ENCODE results near the gene ZNF691.

ZNF691 gene

DNA sequence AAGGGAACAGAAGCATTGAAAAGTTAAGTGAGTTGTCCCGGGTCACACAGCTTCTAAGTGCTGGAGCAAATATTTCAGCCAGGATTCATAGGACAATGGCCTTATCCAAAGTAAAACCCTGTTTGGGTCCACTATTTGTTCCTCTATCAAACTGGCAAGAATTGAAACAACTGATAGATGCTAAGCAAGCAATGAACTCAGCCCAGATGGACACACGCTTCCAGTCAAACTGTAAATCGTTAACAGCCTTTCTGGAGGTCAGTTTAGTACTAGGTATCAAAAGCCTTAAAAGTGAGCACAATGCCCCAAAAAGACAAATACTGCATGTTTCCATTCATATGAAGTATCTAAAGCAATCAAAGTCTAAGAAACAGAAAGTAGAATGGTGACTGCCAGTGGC, 28.4 kb upstream of the ZNF691 start:
- no peak for DNase-seq (ENCODE audit: extremely low spot score)
- ChIA-PET CTCF (no interaction called here), POLR2A (interaction anchor here (0.5 to 2.9 kb wide), 5 partner anchors 24 to 106 kb away, joined by 3 to 26 read pairs (median 3); partner anchors contain the start of genes C1orf50, P3H1 and ZNF691)
- TF ChIP-seq ARNT (IDR thresholded peaks at IDR 0.05) (no peak), SUZ12 (IDR thresholded peaks at IDR 0.05) (no peak), LEF1 (IDR thresholded peaks at IDR 0.05; ENCODE audit: borderline replicate concordance) (no peak), BHLHE40 (IDR thresholded peaks at IDR 0.05; ENCODE audit: borderline replicate concordance) (no peak)

GRCh38 chr1:42820813-42821212, 25.6 kb upstream of the ZNF691 start:
- POLR2A ChIA-PET: interaction anchor here (1.0 to 7.3 kb wide), 4 partner anchors 8 to 54 kb away, joined by 3 to 75 read pairs (median 7); partner anchors contain the start of genes C1orf50, P3H1 and ZNF691
- CTCF ChIA-PET: interaction anchor here (0.6 kb wide), 2 partner anchors 53 to 1024 kb away, joined by 3 to 4 read pairs; no protein-coding TSS in a partner anchor
- DNase-seq (ENCODE audit: extremely low spot score): no peak
- no peak for TF ChIP-seq NFRKB (IDR thresholded peaks at IDR 0.05)
- TF ChIP-seq ELF4 (IDR thresholded peaks at IDR 0.05): no peak
- no peak for TF ChIP-seq CTBP1 (IDR thresholded peaks at IDR 0.05; ENCODE audit: borderline replicate concordance)
- TF ChIP-seq SUZ12 (IDR thresholded peaks at IDR 0.05): no peak
- no peak for TF ChIP-seq BHLHE40 (IDR thresholded peaks at IDR 0.05; ENCODE audit: borderline replicate concordance)
- no peak for TF ChIP-seq PKNOX1 (IDR thresholded peaks at IDR 0.05)
- no peak for TF ChIP-seq FOXA1 (IDR thresholded peaks at IDR 0.05)

DNA sequence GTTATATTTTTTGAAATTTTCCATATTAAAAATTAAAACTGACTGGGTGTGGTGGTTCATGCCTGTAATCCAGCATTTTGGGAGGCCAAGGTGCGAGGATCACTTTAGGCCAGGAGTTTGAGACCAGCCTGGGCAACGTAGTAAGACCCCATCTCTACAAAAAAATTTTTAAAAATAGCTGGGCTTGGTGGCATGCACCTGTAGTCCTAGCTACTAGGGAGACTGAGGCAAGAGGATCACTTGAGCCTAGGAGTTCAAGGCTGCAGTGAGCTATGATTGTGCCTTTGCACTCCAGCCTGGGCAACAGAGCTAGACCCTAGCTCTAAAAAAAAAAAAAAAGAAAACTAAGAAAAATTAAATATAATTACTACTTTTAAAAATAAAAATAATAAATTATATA, 24.7 kb upstream of the ZNF691 start:
- DNase-seq (ENCODE audit: extremely low spot score): no peak
- POLR2A ChIA-PET: interaction anchor here (1.3 to 7.3 kb wide), 3 partner anchors 14 to 55 kb away, joined by 4 to 75 read pairs (median 10); partner anchors contain the start of genes C1orf50, P3H1 and ZNF691
- CTCF ChIA-PET: interaction anchor here (0.6 kb wide), 1 partner anchor 1024 kb away, joined by 3 read pairs; no protein-coding TSS in a partner anchor
- TF ChIP-seq BHLHE40 (IDR thresholded peaks at IDR 0.05; ENCODE audit: borderline replicate concordance) (no peak), LEF1 (IDR thresholded peaks at IDR 0.05; ENCODE audit: borderline replicate concordance) (no peak), SP1 (IDR thresholded peaks at IDR 0.05) (no peak), CTBP1 (IDR thresholded peaks at IDR 0.05; ENCODE audit: borderline replicate concordance) (no peak), ZNF384 (IDR thresholded peaks at IDR 0.05) (no peak), ELF4 (IDR thresholded peaks at IDR 0.05) (no peak), FOXM1 (IDR thresholded peaks at IDR 0.05; ENCODE audit: borderline replicate concordance) (no peak), FOXA1 (IDR thresholded peaks at IDR 0.05) (no peak), NFRKB (IDR thresholded peaks at IDR 0.05) (no peak), FOXK2 (IDR thresholded peaks at IDR 0.05) (no peak), HDGF (IDR thresholded peaks at IDR 0.05; ENCODE audit: borderline replicate concordance) (no peak), SUZ12 (IDR thresholded peaks at IDR 0.05) (no peak), L3MBTL2 (conservative IDR thresholded peaks at IDR 0.05) (no peak), PKNOX1 (IDR thresholded peaks at IDR 0.05) (no peak), ARNT (IDR thresholded peaks at IDR 0.05) (no peak)

- DNase-seq (ENCODE audit: extremely low spot score): no peak
- CTCF ChIA-PET: interaction anchor here (0.7 kb wide), 1 partner anchor 1068 kb away, joined by 3 read pairs; no protein-coding TSS in a partner anchor
- no peak for TF ChIP-seq FOXA1 (IDR thresholded peaks at IDR 0.05)
- TF ChIP-seq PKNOX1 (IDR thresholded peaks at IDR 0.05): peak; percentile 64
- POLR2A ChIA-PET: interaction anchor here (0.8 to 7.3 kb wide), 3 partner anchors 23 to 57 kb away, joined by 4 to 75 read pairs (median 6); partner anchors contain the start of genes C1orf50, P3H1 and ZNF691
These were observed 23.5 kb upstream of the ZNF691 start for GRCh38 chr1:42822800-42823392.

GRCh38 chr1:42824481-42825035, 21.9 kb upstream of the ZNF691 start:
- CTCF ChIA-PET: interaction anchor here (1.0 to 1.2 kb wide), 3 partner anchors 13 to 99 kb away, joined by 3 to 4 read pairs (median 4); partner anchors contain the start of gene ZNF691
- no peak for DNase-seq (ENCODE audit: extremely low spot score)
- POLR2A ChIA-PET: interaction anchor here (1.3 to 7.3 kb wide), 5 partner anchors 8 to 57 kb away, joined by 3 to 75 read pairs (median 8); partner anchors contain the start of genes C1orf50, P3H1 and ZNF691
- no peak for TF ChIP-seq ARNT (IDR thresholded peaks at IDR 0.05)

DNA sequence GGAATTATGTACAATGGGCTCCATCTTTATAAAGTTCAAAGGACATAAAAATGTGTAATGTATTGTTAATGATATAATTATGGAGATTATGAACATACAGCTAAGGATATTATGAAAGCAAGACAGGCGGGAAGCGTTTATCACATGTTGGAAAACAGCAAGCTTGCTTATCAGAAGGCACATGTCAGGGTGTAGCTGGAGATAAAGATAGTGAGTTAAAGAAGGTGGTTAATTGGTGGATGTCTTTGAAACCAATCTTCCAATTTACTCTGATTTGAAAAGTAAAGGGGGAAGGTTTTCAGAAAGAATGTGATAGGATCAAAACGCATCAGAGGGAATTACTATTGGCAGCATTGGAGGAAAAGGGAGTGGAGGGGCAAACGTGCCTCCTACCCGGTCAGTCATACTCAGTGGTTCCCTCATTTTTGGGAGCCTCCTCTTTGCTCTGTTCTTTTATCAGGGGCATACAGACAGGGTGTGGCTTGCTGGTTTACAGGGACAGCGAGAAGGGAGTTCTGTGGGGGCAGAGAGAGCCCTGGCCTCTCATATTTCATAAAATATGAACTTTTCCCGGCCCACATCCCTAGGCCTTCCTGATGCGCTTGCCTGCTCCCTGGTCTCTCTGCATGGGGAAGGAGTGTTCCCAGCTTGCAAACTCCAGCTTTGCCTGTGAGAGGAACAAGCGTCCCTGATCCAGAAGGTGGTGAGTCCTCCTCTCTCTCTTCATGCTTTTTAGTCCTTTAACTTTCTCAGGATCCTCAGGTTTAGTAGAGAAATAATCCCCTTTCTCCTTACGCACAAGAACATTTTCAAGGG, 21.2 kb upstream of the ZNF691 start:
- ChIA-PET CTCF (interaction anchor here (1.0 to 1.2 kb wide), 3 partner anchors 12 to 98 kb away, joined by 3 to 4 read pairs (median 4); partner anchors contain the start of gene ZNF691), POLR2A (interaction anchor here (1.0 to 7.3 kb wide), 6 partner anchors 9 to 143 kb away, joined by 3 to 75 read pairs (median 6); partner anchors contain the start of genes C1orf50, P3H1, YBX1 and ZNF691)
- TF ChIP-seq FOXM1 (IDR thresholded peaks at IDR 0.05; ENCODE audit: borderline replicate concordance) (no peak), ZNF384 (IDR thresholded peaks at IDR 0.05) (no peak), CTBP1 (IDR thresholded peaks at IDR 0.05; ENCODE audit: borderline replicate concordance) (no peak), L3MBTL2 (conservative IDR thresholded peaks at IDR 0.05) (peak; percentile 33), BHLHE40 (IDR thresholded peaks at IDR 0.05; ENCODE audit: borderline replicate concordance) (no peak), FOXK2 (IDR thresholded peaks at IDR 0.05) (no peak)
- no peak for DNase-seq (ENCODE audit: extremely low spot score)
